Stimulated activated CD8-positive, alpha-beta memory T cell treated with anti-CD3 and anti-CD28 coated beads, Interleukin-7, amount 100 ng/mL, for 48 hours (primary cell): ENCODE measurements around the gene NT5C2.

Experiments used
- DNase-seq, 2 donors: peaks; one replicate each; pipeline ENCODE4 v3.0.0-alpha.2; 2020; ENCODE audit warnings: low read depth in 1 of 2; ENCODE audit errors: extremely low read depth in 1 of 2

Gene NT5C2

DNA sequence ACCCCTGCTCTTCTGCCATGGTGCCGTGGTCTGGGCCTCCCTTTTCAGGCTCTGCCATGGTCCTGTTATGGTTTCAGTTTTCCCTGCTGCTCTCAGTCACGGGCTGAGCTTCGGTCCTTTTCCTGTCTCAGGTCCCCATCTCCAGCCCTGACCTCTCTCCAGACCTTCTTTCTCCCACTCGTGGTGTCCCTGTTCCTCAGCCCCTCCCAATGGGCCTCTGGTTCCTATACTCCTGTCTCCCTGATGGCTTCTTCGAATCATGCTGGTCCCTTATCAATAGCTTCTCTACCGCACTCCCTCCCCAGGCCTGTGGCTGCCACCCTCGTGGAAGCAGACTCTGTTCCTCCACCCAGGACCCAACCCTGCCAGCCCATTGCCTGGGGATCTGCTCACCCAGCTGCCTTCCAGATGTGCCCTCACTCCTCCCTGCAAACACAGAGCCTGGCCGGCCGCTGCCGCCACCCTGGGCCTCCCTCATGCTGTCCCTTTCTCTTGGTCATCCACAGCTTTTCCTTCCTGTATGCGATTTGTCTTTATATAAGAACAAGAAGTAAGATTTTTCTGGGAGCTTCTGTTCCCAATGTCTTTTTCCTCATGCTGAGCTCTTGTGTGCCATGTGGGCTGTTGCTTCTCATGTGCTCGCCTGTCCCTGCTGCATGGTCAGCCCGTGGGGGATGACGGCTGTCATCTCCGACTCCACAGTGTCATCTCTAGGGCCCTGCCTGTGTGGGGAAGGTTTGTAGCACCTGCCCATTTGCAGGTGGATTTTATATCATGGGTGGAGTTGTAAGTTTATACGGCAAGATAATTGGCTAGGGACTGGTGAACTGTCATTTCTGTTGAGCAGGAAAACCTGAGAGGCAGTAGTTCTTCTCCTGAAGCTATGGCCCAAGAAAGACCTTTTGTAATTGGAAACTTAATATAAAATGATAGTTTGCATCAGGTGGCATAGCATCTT, 126.7 kb downstream of the NT5C2 start:
- no peak for DNase-seq

DNA sequence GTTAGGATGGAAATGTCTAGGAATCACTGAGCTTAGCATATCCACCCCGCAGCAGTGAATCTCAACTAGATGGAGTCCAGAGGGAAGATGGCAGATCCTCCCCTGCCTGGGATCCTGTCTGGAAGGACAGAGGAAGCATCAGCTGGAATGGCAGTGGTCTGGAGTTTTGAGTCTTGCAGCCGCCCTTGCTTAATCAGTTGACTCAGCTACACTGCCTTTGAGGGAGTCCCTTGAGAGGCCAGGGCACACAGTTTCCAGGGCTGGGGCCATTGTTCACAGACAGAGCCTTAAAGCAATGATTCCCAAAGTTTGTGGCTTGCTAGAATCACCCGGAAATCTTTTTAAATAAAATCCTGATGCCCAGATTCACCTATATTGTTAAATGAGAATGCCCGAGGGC, 128.1 kb downstream of the NT5C2 start:
- DNase-seq, result no peak

DNA sequence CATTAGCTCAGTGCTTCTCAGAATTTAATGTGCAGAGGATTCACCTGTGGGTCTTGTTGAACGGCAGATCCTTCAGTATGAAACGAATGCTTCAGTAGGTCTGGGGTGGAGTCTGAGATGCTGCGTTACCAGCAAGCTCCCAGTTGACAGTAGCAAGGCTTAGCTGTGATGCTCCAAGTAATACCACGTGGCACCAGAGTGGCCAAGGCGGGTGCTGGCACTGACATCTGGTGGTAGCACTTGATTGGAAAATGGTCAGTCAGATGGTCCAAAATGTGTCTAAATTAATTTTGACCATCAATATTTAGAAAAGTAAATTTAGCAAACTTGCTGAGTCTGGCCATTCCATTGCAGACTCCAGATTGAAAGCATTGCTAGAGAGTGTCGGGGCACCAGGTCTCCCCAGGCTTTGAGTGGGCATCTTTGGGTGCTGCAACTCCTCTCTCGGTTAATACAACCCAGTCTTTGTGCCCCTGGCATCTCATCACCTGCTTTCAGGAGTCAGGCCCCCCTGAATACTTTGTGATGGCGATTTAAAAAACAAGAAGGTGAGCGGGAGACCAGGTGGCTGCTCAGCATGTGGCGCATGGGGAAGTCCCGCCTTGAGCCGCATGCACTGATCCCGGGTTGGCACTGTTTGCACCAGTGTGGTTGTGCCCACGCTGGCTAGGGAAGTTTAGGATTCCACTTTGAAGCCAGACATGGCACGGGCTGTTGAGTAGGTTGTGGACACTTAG, 130.1 kb downstream of the NT5C2 start:
- no peak for DNase-seq

DNA sequence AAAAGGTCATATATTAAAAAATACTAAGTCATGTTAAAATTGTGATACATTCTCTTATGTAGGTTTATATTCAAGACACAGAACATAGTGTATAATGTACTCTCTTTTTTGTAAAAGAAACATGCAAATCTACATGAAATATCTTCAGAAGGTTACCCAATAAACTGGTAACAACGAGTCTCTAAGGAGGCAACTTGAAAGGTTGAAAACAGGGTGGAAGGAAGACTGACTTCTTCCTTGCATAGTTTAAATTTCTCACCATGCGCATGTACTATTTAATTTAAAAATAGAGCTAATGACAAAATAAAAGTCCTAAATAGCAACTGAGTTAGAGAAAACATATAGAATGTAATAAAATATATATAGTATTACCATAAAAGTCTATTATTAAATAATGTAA, 132.5 kb downstream of the NT5C2 start:
- DNase-seq, result no peak

DNA sequence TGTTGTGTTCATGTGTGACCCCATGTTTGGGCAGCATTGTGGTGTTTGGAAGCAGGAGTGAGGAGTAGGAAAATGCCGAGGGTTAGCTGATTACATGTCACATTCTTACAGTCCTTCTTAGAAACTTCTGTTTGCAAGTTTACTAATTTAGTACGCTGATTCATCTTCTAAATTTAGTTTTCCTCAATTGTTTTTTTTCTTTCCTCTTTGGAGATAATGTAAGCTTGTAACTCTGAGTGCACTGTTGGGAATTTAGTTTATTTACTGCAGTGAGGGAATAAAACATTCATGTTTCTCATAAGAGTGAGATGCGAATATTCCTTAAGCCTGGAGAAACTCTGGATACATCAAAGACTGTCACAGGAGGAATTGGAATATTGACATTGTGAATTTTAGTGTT, 135.0 kb downstream of the NT5C2 start:
- no peak for DNase-seq

DNA sequence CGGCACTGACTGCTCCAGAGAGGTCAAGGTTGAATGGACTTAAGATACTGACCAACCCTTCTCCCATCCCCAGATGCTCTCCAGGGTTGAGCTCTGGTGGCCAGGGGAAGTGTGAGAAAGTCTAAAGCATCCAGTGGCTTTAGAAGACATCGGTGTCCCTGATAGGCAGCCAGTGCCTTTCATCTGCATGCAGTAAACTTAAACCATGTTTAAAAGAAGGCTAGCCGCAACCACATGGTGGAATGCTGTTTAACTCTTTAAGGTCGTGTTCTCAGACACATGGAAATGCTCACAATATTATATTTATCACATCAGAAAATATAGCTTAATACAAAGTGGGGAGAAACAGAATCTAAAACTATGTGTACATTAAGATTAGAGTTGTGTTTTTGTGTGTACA, 138.0 kb downstream of the NT5C2 start:
- no peak for DNase-seq

DNA sequence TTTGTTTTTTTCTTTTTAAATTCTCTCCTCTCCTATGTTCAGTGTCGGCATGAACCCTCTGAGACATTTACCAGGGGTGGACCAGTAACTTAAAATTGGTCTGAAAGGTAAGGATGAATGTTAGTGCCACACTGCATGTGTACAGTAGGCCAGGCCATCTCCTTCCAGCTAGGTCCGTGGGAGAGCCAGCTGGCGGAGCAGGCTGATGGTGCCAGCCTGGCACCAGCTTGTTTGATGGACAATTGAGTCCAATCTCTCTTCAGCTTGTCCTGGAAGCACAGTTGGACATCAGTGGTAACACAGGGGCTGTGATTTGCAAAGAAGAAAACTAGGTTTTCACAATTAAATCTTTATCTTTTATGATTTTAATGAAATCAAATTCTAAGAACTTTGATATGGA, 138.5 kb downstream of the NT5C2 start:
- no peak for DNase-seq

DNA sequence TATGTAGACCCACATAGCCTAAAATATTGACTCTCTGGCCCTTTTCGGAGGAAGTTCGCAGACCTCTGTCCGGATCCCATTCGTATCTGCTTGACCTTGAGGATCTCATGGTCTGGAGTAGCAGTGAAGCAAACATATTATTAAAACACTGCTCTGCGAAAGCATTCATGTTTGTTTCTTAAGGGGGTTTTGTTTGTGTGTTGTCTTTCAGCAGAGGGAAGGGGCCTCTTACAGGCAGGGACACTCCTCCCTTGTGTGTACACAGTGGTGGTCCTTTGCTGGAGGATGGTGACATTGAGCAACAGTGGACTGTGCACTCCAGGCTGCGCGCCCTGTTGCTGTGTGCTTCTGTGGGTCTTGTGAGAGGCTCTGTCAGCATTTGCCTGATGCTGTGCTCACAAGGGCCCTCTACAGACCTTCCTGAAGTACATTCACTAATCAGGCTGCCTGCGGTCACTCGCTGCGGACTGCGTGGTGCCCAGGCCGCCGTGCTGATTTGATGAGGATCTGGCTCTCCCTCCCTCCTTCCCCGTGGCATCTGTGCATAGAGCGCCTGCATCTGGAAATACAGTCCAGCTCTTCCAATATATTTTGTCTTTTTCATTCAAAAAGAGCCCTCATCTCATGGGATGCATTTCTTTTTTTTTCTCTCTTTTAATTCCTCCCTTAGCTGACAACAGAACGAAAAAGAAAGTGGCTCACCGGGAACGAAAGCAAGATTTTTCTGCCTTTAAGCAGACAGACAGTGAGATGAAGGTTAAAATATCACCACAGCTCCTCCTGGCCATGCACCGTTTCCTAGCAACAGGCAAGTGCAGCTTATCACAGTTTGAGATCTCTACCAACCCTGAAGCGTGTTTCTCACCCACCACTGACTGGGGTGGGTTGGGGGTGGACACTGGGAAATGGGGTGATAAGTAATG, 139.2 kb downstream of the NT5C2 start:
- peak; percentile 17 to 37 for DNase-seq

DNA sequence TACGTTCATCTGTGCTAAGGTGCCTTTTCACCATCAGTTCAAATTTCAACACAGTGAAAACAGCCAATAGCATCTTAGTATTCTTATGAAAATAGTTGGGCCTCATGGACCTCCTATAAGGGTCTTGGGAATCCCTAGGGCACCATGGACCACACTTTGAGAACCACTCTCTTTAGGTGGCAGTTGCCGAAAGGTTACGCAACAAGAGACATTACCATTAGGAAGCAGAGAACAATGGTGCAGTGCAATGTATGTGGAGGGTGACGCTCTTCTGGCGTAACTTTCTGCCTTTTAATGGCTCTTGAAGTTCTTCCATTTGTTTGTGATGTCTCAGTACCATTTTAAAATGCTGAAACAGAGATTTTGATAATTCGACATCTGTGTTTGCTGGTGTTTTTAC, 143.8 kb downstream of the NT5C2 start:
- DNase-seq, result no peak

DNA sequence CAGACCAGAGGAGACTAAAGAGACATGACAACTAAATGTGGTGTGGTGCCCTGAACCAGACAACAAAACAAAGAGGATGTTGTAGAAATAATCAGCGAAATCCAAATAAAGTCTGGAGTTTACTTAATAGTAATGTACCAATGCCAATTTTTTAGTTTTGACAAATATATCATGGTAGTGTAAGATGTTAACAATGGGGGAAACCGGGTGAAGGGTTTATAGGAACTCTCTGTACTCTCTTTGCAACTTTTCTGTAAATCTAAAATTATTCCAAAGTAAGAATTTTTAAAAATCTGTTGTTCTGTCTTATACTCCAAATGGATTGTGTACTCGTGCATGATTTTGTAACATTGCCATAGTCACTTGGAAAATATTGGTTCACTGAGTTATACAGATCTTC, 145.7 kb downstream of the NT5C2 start:
- DNase-seq, result no peak

DNA sequence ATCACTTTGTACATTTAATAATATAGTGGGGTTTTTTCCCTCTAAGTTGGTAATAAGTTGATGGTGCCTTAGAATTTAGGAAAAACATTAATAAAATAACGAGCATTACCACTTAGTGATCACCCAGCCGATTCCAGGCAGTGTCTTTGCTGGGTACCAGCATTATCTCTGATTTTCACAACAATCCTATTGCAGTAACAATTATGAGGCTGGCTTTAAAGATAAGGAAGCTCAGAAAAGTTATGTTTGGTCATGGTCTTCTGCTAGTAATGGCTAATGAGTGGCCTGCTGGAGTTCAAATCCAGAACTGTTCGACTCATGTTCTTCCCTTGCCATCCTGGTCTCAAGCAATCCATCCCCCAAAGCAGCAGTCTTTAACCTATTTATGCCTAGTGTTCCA, 147.1 kb downstream of the NT5C2 start:
- DNase-seq, result no peak

DNA sequence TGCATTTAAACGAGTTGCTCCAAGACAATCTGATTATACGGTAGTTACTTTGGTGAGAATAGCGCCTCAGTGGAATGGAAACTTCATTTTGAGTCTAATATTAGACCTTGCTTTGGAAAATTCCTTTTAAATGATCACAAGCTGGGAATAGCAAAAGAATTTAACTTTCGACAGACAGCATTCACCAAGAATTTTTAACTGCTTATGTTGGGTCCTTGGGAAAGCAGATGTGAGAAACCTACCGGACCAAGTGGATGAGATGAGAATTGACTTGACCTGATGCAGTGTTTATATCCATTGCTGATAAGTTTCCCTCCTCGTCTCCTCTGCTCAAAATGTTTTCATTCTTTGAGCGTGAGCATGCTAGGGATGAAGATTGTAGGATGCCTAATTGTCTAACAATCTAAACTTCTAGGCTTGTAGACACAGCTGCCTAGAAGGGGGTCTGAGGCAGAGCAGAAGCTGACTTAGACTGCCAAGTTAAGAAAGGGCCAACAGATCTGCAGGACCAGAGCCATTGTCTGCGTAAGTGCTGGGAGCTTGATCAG, 148.1 kb downstream of the NT5C2 start:
- no peak for DNase-seq

DNA sequence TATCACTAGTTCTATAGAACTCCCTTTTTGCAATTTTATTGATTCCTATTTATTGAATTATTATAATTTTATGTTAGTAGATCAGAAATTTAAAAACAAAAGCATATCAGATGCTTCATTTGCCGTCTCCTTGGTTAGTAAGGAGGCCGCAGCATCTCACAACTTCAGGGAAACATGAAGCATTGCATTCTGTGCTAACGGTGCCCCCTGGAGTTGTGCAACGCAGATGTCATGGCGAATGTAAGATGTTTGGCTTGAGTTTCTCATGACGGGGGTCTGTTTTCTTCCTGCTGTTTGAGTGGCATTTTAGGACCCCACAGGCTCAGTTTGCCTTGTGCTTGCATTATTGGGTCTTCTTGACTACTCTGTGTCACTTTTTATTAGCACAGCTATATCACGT, 150.2 kb downstream of the NT5C2 start:
- no peak for DNase-seq

DNA sequence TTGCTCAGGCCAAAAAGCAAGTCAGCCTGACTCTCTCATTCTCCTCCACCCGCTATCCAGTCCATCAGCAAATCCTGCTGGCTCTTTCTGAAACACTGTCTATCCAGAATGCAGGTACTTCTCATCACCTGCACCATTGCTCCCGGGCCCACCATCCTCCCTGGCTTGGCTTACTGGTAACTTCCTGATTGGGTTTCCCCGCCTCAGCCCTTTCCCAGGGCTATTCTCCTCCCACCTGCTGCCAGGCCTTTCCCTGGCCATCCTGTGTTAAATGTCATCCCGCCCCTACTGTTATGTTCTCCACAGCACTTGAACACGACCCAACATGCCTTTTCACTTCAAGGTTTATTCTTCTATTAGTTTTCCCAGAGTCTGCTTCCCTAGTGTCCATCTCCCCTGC, 150.9 kb downstream of the NT5C2 start:
- DNase-seq, result no peak

DNA sequence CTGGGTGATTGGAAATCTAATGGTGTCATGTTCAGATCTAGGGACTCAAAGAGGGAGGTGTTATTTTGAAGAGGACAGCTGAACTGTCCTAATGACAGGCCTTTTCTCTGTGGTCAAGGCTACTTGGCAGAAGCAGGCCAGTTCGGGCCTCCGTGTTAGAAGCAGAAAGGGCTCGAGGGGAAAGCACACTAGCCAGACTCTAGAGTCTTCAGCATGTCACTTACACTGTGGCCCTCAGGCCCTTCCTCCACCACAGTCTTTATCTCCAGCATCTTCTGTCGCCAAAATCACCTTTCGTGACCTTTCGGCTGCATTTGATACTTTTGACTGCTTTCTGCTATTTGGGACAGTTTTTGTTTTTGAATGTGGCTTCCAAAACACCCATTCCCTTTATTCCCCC, 151.7 kb downstream of the NT5C2 start:
- DNase-seq, result no peak

DNA sequence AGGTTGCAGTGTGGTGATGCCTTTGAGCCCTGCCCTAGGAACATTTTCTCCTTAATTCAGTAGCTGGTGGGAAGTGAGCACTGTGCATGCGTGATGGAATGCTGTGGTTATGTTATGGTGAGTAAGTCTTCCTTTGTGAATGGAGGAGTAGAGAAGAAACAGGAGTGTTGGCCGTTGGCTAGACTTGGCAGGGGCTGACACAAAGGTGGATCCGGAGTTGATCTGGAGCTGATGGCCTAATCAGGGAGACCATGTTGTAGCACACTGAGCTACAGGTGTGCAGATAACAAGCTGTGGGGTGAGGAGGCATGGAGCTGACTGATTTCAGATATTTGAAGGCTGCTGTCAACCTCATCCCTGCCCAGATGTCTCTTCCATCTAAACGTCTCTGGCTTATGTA, 152.7 kb downstream of the NT5C2 start:
- DNase-seq, result no peak

DNA sequence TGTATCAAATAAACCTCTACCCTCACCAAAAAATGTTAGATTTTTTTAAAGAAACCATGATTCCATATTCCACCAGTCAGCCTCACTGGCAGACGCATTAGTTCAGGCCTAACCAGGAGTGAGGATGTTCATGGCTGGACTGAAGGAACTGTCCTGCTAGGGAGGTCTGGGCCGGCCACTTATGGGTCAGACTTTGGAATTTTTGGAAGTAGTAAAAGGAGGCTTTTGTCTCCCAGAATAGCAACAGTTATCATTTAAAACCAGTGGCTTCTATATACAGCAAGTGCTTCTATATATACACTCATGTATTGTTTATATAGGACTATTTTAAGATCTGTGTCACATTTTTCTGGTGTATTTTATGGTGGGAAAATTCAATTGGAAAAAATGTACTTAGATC, 154.5 kb downstream of the NT5C2 start:
- DNase-seq, result no peak
